IMR-90 (cell line): ENCODE results near the gene ADAMTS19.

Source experiments
- CTCF ChIP-seq: conservative IDR thresholded peaks from 2 replicates; pipeline ENCODE4 v1.5.1; 2012; ENCODE audit warnings: mild to moderate bottlenecking, low read depth, low read length, improper control_type of control experiment
- FOS ChIP-seq: fragments of 150-350 bp; IDR thresholded peaks from 2 replicates; pipeline ENCODE4 v1.6.1; 2016; ENCODE audit warnings: low read depth, low read length
- POLR2A ChIP-seq: IDR thresholded peaks from 2 replicates; pipeline ENCODE4 v1.6.1; 2012; ENCODE audit warnings: mild to moderate bottlenecking, low read depth, low read length
- RAD21 ChIP-seq: IDR thresholded peaks from 2 replicates; pipeline ENCODE4 v1.6.1; 2012; ENCODE audit warnings: low read length, improper control_type of control experiment
- RFX5 ChIP-seq: IDR thresholded peaks from 2 replicates; pipeline ENCODE4 v1.8.0; 2012; ENCODE audit warnings: low read depth, mild to moderate bottlenecking, low read length, moderate library complexity

GRCh38 chr5:129541648-129542251, 81.7 kb downstream of the ADAMTS19 start:
- peak; percentile 25 for TF ChIP-seq CTCF
- TF ChIP-seq RAD21: no peak
- TF ChIP-seq RFX5: no peak
- TF ChIP-seq FOS: no peak
- no peak for TF ChIP-seq POLR2A
